HUDEP-2 (cell line): ENCODE measurements around the gene CRIP1.

ENCODE experiments used
- DNase-seq, 76 experiments: peaks; one replicate each; lab custom pipeline; 2025; ENCODE audit not compliant: unreplicated experiment in 76 of 76; lab: John Stamatoyannopoulos, UW

Gene CRIP1

GRCh38 chr14:105490572-105491365 is 4.1 kb downstream of the CRIP1 start, which contains the start of gene TEDC1:
TEDC1 (plus strand) TSS chr14:105491246; CDS start chr14:105491376, 130 bp downstream.
- DNase-seq, result peak in 74 of 76 experiments; percentile 94 to 100 (median 99)

DNA sequence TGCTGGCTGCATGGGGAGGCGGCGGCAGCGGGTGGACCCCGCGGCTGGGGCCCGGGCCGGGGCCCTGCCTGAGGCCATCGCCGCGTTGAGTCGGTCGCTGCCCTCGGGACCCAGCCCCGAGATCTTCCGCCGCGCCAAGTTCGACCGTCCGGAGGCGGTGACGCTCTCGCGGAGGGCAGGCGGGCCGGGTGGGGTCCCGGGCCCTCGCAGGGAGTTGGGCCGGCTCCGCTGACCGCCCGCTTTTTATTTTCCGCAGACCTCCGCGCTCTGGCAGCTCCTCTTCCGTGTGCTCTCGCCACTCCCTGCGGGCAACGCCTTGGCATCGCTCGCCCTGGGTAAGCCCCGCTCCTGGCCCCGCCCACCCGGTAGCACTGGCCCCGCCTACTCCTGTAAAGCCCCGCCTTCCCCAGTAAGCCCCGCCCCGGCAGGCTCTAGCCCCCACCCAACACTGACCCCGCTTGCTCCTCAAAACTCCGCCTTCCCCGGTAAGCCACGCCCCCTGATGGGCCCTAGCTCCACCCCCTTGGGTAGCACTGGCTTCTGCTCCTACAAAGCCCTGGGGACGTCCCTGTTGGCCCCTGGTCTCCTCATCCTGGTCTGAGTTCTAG is 4.8 kb downstream of the CRIP1 start:
- DNase-seq, result peak in 74 of 76 experiments; percentile 43 to 96 (median 87)

DNA sequence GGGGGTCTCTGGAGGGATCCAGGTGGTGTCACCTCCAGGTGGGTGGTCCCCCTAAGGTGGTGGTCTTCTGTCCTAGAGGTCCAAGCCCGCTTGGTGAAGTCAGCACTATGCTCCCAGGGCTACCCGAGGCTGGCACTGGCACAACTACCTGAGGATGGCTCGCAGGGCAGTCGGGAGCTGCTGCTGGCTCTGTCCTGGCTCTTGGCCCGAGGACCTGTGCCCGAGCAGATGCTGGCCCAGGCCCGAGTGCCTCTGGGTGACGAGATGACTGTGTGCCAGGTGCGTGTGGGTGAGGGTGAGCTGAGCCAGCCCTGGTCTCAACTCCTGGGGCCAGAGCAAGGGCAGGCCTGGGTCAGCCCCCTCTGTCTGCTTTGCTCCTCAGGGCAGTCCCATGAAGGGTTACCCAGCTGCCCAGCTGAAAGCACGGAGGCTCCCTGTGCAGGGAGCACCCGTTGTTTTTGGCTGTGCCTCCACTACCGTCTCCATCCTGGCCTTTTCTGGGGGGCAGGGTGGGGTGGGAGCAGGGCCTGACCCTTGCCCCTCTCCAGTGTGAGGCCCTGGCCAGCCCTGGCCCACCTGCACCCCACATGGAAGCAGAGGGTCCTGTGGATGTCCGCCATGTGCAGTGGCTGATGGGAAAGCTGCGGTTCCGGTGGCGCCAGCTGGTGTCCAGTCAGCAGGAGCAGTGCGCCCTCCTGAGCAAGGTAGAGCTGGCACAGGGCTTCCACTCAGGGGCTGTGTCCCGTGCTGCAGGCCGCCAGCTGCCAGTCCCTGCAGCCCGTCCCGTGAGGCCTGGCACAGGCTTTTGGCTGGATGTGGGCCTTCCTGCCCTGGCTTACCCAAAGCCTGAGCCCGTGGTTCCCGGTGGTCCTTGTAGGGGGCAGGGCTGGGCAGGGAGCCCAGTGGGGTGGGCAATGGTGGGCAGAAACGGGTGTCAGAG is 5.6 kb downstream of the CRIP1 start:
- DNase-seq, result no peak

DNA sequence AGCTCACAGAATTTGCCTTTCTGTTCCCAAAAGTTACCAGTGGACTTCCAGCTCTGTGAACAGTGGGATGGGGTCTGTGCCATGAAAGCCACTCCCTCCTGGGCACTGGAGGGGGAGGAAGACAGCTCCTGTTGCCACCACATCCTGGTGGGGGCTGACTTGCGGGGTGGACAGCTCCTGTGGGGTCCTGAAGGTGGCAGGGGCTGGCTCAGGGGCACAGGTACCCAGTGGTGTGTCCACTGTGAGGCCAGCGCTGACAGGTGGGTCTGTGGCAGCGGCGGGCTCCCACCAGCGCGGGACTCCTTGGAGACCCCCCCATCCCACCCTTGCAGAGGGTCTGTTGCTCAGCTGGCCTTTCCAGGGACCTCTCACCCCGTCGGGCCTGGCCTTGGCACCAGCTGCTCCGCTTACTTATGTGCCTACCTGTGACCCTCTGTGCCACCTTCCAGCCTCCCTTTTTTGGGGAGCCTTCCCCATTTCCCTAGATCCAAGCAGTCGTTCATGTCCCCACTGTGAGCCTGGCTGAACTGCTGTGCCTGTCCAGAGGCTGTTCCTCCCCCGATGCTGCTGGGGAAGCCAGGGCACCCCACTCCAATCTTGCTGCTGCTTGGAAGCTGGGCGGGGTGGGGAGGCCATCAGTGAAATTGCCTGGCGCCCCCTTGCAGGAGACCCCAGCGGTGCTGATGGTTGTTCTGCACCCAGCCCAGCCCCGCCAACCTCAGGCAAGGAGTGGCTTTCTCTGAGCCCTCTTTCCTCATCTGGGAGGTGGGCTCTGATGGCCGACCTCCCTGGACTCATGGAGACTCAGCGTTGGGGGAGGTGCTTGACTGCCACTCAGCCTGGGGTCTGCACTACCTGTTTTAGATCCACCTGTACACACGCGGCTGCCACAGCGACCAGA is 6.5 kb downstream of the CRIP1 start:
- peak in 1 of 76 experiments; percentile 4 for DNase-seq

GRCh38 chr14:105493921-105494605 is 7.4 kb downstream of the CRIP1 start:
- DNase-seq, result no peak

DNA sequence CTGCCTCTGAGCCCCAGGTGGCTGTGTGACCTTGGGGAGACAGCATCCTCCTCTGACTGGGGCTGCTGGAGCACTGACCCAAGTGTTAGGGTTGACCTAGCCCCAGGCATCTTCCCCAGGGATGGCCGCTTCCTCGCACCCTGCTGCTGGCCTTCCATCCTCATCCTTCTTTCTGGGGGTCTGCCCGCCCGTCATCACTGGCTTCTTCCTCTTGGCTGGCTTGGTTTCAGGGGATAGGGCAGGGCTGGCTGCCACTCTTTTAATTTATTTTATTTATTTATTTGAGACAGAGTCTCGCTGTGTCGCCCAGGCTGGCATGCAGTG is 7.9 kb downstream of the CRIP1 start:
- no peak for DNase-seq

GRCh38 chr14:105495101-105495989 is 8.7 kb downstream of the CRIP1 start:
- DNase-seq, result no peak

- no peak for DNase-seq
Measured at GRCh38 chr14:105495990-105496830, 9.5 kb downstream of the CRIP1 start.

DNA sequence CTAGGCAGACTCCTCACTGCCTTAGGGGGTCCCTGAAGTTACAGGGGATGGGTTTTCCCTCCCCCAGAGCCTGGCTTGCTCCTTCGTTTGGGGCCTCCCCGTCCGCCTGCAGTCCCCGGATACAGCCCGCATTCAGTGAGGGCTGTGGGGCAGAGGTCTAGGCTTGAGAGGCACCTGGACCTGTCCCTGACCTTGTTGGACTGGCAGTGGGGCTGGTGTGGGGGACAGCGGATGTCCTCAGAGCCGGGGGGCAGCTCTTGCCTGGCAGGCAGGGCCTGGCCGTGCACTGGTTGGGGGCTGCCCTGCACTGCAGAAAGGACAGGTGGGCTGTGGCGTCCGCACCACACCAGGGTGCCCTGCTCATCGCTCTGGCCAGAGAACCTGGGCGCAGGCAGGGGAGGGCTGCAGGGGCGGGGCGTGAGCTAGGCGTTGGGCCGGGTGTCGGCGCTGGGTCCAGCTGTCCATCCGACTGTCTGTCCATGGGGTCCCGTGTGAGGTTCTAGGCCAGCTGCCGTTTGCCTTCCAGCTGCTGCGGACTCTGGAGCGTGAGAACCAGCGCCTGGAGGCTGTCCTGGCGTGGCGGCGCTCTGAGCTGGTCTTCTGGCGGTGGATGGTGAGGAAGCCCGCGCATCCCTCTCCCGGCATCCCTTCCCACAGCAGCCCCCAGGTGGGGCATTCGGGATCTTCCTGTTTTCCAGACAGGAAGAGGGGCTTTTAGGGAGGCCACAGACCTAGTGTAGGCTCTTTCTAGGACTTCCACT is 10.3 kb downstream of the CRIP1 start:
- DNase-seq, result no peak

- DNase-seq, result no peak
Measured at GRCh38 chr14:105497671-105498429, 11.2 kb downstream of the CRIP1 start.

GRCh38 chr14:105498430-105499255 is 12.0 kb downstream of the CRIP1 start:
- DNase-seq, result no peak

DNA sequence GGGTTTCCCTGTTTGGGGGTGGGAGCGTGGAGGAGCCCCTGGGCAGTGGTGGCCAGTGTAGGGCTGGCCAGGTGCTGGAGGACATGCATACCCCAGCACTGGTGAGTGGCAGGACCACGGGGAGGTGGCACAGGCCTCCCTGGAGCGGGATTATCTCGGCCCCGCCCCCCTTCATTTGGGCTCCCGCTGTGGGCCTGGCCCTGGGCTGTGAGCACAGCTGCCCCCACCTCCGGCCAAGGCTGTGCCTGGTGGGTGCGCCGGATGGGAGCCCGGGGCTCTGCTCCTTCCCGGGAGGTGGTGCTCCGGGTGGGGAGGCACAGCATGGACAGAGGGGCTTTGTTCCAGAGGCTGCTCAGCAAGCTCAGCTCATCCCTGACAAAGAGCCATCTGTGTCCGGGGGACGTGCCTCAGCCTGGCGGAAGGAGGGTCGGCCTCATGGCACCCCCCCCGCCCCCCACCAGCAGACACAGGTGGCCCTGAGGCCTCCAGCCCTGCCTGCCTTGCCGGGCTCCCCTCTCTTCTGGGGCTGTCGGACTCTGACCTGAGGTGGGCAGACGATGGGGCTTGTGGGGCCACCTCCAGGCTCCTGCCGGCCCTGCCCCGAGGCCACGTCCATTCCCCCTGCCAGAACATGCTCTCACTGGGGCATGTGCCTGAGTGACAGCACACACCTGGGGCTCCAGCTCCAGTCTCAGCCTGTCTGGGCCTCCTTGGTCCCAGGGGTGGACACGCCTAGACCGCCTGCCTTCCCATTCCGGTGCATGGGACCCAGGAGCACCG is 12.8 kb downstream of the CRIP1 start:
- DNase-seq, result no peak

DNA sequence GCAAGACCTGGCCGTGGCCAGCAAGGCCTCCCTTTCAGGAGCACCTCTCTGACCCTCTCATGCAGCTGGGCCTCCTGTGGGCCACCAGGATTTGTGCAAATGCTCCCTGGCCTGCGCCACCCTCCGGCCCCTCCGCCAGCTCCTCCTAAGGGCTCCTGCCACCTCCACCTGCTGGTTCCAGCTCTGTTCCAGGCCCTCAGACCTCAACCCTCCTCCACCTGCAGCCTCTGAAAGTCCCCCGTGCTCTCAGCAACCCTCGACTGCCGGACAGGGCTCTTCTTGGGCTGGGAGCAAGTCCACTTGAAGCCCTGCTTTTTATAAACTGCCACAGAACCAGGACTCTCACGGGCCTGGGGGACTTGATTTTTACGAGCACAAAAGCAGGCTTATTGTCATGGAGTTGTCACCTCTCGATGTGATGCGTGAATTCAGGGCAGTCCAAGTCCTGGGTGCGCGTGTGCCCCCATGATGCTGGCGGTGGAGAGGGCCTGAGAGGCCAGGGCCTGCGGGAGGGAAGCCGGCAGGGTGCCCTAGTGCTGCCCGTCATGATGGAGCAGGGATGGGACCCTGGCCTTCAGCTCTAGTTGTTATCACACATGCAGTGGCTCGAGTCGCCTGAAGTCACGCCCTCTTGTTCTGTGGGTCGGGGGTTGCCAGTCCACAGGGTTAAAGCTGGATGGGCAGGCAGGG is 13.5 kb downstream of the CRIP1 start:
- DNase-seq, result no peak

DNA sequence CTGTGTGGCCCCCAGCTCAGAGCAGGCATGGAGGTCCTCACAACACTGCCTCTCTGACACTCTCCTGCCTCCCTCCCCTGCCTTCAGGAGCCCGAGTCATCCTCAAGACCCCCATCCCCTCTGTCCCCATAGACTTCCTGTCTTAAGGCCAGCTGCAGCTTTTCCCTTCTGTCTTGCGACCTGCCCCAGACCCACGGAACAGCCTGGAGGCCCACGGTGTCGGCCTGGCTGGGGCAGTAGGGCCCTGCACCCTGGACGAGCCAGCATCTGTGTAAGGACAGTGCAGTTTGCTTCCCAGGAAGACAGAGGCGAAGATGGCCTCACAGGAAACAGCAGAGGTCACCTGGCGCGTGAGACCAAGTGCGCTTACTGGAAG is 14.0 kb downstream of the CRIP1 start:
- DNase-seq, result no peak
